Right lobe of liver (tissue), 6 donors: Measurements from ENCODE around the gene PSMB11. TPM values are rescaled to one million over a fixed set of nuclear protein-coding genes. Genes with fewer than 3 reads are reported as not detected.

Experiments used
- ATAC-seq, 4 donors: fragments of 200-7000 bp; cut with Tn5 transposase; one replicate each; pipeline ENCODE4 v1.9.1; 2020; ENCODE audit warnings: mild to moderate bottlenecking in 4 of 4, moderate library complexity in 4 of 4
- DNase-seq, 3 donors: peaks; one replicate each; pipeline ENCODE4 v3.0.0-alpha.2; 2020
- H3K27ac ChIP-seq, 3 donors: fragments of 200-600 bp; one replicate each; pipeline ENCODE4 v1.8.0; 2022
- H3K27me3 ChIP-seq, 2 donors: fragments of 200-600 bp; one replicate each; pipeline ENCODE4 v1.8.0; 2022
- H3K36me3 ChIP-seq, 4 donors: fragments of 200-600 bp; sonication (generic) in 1 of 4; one replicate each; pipeline versions ENCODE4 v1.5.1 to v1.8.0; 2017 to 2022; ENCODE audit warnings: control low read depth in 1 of 4
- H3K4me1 ChIP-seq, 4 donors: fragments of 200-600 bp; sonication (generic) in 1 of 4; one replicate each; pipeline versions ENCODE4 v1.5.1 to v1.8.0; 2017 to 2022; ENCODE audit warnings: control low read depth in 1 of 4
- H3K4me3 ChIP-seq, 3 donors: fragments of 200-600 bp; one replicate each; pipeline ENCODE4 v1.8.0; 2022
- H3K9me3 ChIP-seq, 4 donors: fragments of 200-600 bp; sonication (generic) in 1 of 4; one replicate each; pipeline versions ENCODE4 v1.5.1 to v1.8.0; 2017 to 2022; ENCODE audit warnings: control low read depth in 1 of 4
- POLR2A ChIP-seq: fragments of 450-650 bp; IDR thresholded peaks from one replicate; pipeline ENCODE4 v1.6.1; 2017; ENCODE audit warnings: antibody characterized with exemption, mild to moderate bottlenecking
- WGBS: methylation state at CpG from one replicate; pipeline ENCODE4 v1.1.6; 2018; ENCODE audit warnings: low coverage, low lambda C conversion rate; ENCODE audit not compliant: insufficient coverage; ENCODE audit errors: missing lambda C conversion rate; 5-methylcytosine and 5-hydroxymethylcytosine counted together
- intact Hi-C, 2 donors: fragments of 100-400 bp; cut with DNase I; formaldehyde crosslinking; loops; one replicate each; pipeline versions ENCODE4 v1.11.2 to v1.14.1; 2022
- total RNA-seq, 6 experiments: library from RNA; depleted of rRNA in 2 of 6; stranded (reverse); fragments of >200 nt in 2 of 6; fragmentation: NEBNext Ultra II Directional in 3 of 6; extraction: Animal tissue kit (Norgen Biotek cat#: 25700) in 3 of 6; gene quantifications; one replicate each; pipeline versions ENCODE4 v1.1.0 to v1.2.4, GENCODE V29; 2016 to 2023
- TF ChIP-seq, protein P1 (sequence below), 4 donors: fragments of 200-600 bp in 3 of 4; fragments of 450-650 bp in 1 of 4; IDR thresholded peaks; one replicate each; pipeline versions ENCODE4 v1.5.1 to v1.8.0; 2016 to 2022; ENCODE audit warnings: antibody characterized with exemption in 4 of 4, mild to moderate bottlenecking in 2 of 4
- donor health status: DM: no; HTN: yes; CAD: no.
- donor health status: DM: no; HTN: no; CAD: no.
- donor health status: DM: no; HTN: no; CAD: no.
- donor health status: DM: no; HTN: yes; CAD: no.
- donor health status: DM: no; HTN: yes; CAD: no.

Gene PSMB11
- total RNA-seq, 6 experiments from 2014 or later: not detected

GRCh38 chr14:23033251-23033727 lies 8.7 kb upstream of the PSMB11 start:
- H3K27me3 ChIP-seq: no peaks in the 10 kb centered on the region
- no peaks in the 10 kb centered on the region for H3K9me3 ChIP-seq
- H3K27ac ChIP-seq: no peak overlapping the region
- peak overlapping the region in 1 of 3 donors; percentile 83 for H3K4me3 ChIP-seq
- TF ChIP-seq, protein P1, sequence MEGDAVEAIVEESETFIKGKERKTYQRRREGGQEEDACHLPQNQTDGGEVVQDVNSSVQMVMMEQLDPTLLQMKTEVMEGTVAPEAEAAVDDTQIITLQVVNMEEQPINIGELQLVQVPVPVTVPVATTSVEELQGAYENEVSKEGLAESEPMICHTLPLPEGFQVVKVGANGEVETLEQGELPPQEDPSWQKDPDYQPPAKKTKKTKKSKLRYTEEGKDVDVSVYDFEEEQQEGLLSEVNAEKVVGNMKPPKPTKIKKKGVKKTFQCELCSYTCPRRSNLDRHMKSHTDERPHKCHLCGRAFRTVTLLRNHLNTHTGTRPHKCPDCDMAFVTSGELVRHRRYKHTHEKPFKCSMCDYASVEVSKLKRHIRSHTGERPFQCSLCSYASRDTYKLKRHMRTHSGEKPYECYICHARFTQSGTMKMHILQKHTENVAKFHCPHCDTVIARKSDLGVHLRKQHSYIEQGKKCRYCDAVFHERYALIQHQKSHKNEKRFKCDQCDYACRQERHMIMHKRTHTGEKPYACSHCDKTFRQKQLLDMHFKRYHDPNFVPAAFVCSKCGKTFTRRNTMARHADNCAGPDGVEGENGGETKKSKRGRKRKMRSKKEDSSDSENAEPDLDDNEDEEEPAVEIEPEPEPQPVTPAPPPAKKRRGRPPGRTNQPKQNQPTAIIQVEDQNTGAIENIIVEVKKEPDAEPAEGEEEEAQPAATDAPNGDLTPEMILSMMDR (IDR thresholded peaks at IDR 0.05): no peak
- no peak for TF ChIP-seq POLR2A
- 96% methylated on average over 8 of the region's 10 CpGs for WGBS
- H3K36me3 ChIP-seq: peaks cover 0 to 41% (median 7%) of the 10 kb centered on the region in 4 donors
- H3K4me1 ChIP-seq: peaks cover 0 to 13% (median 3%) of the 10 kb centered on the region in 4 donors
- intact Hi-C loops: no loop called here
- ATAC-seq: no peak
- DNase-seq: no peak

- TF ChIP-seq, protein P1 (IDR thresholded peaks at IDR 0.05): no peak
- TF ChIP-seq POLR2A: no peak
- ATAC-seq (peak in 1 of 4 donors; percentile 2), DNase-seq (no peak)
- H3K4me3 ChIP-seq: peak overlapping the region; percentile 83 to 96 (median 85)
- WGBS: 45% methylated on average over 13 of the region's 17 CpGs
- peaks cover 0 to 13% (median 3%) of the 10 kb centered on the region in 4 donors for H3K4me1 ChIP-seq
- peak overlapping the region; percentile 80 to 92 (median 82) for H3K27ac ChIP-seq
- no peaks in the 10 kb centered on the region for H3K27me3 ChIP-seq
- no peaks in the 10 kb centered on the region for H3K9me3 ChIP-seq
- intact Hi-C loops: no loop called here
- H3K36me3 ChIP-seq: peaks cover 0 to 37% (median 7%) of the 10 kb centered on the region in 4 donors
These were observed 8.1 kb upstream of the PSMB11 start for GRCh38 chr14:23033801-23034497.

DNA sequence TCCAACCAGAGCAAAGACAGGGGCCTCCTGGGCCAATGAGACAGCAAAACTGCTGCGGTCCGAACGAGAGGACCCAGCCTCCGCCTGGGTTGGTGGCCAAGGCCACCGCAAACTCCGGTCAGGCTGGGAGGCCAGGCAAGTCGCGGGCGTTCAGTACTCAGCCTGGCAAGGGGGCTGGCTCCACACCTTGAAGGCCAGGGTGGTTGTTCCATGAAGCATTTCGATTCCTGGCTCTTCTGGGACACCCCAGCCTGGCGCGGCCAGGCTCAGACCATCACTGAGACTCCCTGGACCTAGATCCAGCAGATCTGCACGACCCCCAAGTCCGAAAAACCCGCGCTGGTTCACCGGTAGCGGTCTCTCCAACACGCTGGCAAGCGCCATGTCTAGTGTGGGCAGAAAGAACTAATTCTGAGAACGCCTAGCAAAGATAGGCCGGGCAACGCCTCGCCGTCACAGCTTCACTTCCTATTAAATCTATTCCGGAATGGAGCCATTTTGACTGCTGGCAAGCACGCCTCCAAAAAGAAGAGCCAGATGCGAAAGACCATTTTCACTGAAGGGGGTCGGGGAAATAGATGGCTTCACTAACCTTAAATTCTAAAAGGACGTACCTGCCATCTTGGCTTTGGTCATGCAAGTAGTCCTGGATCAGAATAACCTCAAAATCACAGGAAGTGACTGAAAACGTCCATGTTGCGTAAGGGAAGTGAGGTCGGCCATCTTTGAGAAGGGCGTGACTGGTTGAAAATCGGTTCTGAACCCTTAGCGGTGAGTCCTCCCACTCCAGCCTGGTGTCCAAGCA lies 7.3 kb upstream of the PSMB11 start, which contains the start of gene PSMB5:
Gene PSMB5, minus strand, starts transcription at position 403 of the 805 bp plus-strand sequence. Its CDS starts 19 bp downstream, at position 384.
- peak; percentile 97 to 99 (median 98) for ATAC-seq
- TF ChIP-seq POLR2A: peak; percentile 66
- TF ChIP-seq, protein P1 (IDR thresholded peaks at IDR 0.05): peak in 1 of 4 donors; percentile 32

DNA sequence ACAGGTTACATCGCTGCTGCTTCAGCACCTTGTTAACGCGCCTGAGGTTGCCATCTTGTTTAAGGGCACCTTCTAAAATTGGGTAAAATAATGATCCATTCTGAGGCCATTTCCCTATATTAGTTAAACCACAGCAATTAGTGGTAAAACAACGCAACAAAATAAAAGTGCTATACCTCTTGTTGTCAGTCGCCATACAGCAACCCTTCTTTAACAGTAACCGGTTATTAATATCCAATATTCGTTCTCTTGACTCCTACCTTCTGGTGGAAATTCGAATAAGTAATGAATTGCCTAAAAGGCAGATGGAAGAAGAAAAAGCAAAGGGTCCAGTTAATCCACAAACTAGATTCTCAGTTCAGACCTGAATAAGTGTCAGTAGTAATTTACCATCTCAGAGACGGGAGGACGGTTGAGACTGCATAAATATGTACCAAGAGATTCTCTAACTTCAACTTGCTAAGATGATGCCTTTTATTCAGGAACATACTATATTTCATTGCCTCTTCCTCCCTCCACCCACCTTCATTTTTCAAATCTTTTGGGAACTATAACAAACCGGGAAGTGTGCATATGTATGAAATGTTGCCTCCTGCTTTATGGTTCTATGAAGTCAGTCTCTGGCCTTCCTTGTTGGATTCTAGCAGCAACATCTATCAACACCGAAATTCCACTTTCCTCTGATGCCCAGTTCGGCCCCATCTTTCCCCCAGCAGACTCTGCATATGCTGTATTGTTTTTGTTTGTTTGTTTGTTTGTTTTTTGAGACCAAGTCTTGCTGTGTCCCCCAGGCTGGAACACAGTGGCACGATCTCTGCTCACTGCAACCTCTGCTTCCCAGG lies 6.5 kb upstream of the PSMB11 start:
- ATAC-seq: no peak
- 72% methylated on average over 14 of the region's 14 CpGs for WGBS

More for the DNA sequence above, 7.3 kb upstream of the PSMB11 start, which contains the start of gene PSMB5:
- WGBS: 1% methylated on average over 29 of the region's 36 CpGs
- DNase-seq: peak; percentile 86 to 91 (median 89)
- Histone ChIP-seq H3K36me3 (peaks cover 0 to 30% (median 7%) of the 10 kb centered on the region in 4 donors), H3K27me3 (no peaks in the 10 kb centered on the region), H3K4me1 (peaks cover 0 to 13% (median 3%) of the 10 kb centered on the region in 4 donors), H3K27ac (peak within 1 kb of the TSS; percentile 80 to 92 (median 82)), H3K9me3 (no peaks in the 10 kb centered on the region), H3K4me3 (peak within 1 kb of the TSS; percentile 83 to 96 (median 85))
- intact Hi-C loops: no loop called here

More for the DNA sequence above, 6.5 kb upstream of the PSMB11 start:
- no peak for TF ChIP-seq POLR2A
- TF ChIP-seq, protein P1 (IDR thresholded peaks at IDR 0.05): no peak
- Histone ChIP-seq H3K36me3 (peaks cover 0 to 27% (median 7%) of the 10 kb centered on the region in 4 donors), H3K27ac (peak overlapping the region; percentile 80 to 92 (median 82)), H3K4me3 (peak overlapping the region; percentile 83 to 96 (median 85)), H3K4me1 (peaks cover 0 to 13% (median 3%) of the 10 kb centered on the region in 4 donors), H3K9me3 (no peaks in the 10 kb centered on the region), H3K27me3 (no peaks in the 10 kb centered on the region)
- intact Hi-C loops: no loop called here
- no peak for DNase-seq
